HL-60 (cell line): Measurements from ENCODE around the gene PTMA.

Source experiments
- POLR2AphosphoS5 ChIP-seq: IDR thresholded peaks from 2 replicates; pipeline ENCODE4 v1.6.1; 2012; ENCODE audit warnings: low read depth
- SPI1 ChIP-seq: IDR thresholded peaks from 2 replicates; pipeline ENCODE4 v1.6.1; 2012; ENCODE audit warnings: low read depth, mild to moderate bottlenecking, borderline replicate concordance
- TF ChIP-seq, protein P1 (sequence below): IDR thresholded peaks from one replicate; pipeline ENCODE4 v1.5.1; 2011; ENCODE audit warnings: low read length, control low read depth, inconsistent platforms; ENCODE audit not compliant: insufficient read depth
- TF ChIP-seq, protein P2 (sequence below): IDR thresholded peaks from 2 replicates; pipeline ENCODE4 v1.6.1; 2012; ENCODE audit warnings: low read depth; ENCODE audit not compliant: insufficient replicate concordance

DNA sequence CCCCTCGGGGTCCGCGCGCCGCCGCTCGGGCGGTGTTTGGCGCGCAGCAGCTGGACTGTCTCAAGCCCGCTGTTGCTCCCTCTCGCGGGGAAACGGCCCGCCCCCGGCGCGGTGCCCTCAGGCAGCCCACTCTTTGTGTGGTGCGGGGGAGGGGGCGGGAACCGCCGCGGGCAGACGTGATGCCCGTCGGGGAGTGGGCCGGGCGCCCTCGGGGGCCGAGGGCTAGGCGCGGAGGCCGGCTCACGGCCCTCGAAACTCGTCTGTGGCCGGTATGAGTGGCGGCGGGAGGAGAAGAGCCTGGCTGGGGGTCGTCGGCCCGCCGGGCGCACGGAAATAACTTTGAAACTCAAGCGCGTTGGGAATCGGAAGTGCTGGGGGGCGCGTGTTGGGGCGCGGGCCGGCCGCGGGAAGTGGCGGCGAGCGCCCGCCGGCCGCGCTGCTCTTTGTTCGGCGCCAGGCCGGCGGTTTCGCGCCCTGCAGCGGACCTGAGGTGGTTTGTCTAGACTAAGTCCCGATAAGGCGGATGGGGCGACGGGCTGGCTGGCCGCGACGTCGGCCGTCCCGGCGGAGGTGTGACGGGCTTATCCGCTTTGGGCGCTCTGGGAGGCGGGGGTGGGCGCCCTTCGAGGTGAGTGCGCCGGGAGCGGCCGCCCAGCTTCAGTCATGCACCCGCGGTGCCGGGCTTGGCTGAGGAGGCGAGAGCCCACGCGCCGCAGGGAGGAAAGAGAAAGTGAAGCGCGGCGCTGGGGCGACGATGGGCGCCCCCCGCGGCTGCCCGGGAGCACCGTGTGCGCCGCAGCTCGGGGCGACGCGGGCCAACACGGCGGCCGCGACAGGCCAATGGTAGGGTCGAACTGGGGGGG is 679 bp downstream of the PTMA start:
- TF ChIP-seq, protein P1, sequence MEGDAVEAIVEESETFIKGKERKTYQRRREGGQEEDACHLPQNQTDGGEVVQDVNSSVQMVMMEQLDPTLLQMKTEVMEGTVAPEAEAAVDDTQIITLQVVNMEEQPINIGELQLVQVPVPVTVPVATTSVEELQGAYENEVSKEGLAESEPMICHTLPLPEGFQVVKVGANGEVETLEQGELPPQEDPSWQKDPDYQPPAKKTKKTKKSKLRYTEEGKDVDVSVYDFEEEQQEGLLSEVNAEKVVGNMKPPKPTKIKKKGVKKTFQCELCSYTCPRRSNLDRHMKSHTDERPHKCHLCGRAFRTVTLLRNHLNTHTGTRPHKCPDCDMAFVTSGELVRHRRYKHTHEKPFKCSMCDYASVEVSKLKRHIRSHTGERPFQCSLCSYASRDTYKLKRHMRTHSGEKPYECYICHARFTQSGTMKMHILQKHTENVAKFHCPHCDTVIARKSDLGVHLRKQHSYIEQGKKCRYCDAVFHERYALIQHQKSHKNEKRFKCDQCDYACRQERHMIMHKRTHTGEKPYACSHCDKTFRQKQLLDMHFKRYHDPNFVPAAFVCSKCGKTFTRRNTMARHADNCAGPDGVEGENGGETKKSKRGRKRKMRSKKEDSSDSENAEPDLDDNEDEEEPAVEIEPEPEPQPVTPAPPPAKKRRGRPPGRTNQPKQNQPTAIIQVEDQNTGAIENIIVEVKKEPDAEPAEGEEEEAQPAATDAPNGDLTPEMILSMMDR, result no peak
- TF ChIP-seq, protein P2, sequence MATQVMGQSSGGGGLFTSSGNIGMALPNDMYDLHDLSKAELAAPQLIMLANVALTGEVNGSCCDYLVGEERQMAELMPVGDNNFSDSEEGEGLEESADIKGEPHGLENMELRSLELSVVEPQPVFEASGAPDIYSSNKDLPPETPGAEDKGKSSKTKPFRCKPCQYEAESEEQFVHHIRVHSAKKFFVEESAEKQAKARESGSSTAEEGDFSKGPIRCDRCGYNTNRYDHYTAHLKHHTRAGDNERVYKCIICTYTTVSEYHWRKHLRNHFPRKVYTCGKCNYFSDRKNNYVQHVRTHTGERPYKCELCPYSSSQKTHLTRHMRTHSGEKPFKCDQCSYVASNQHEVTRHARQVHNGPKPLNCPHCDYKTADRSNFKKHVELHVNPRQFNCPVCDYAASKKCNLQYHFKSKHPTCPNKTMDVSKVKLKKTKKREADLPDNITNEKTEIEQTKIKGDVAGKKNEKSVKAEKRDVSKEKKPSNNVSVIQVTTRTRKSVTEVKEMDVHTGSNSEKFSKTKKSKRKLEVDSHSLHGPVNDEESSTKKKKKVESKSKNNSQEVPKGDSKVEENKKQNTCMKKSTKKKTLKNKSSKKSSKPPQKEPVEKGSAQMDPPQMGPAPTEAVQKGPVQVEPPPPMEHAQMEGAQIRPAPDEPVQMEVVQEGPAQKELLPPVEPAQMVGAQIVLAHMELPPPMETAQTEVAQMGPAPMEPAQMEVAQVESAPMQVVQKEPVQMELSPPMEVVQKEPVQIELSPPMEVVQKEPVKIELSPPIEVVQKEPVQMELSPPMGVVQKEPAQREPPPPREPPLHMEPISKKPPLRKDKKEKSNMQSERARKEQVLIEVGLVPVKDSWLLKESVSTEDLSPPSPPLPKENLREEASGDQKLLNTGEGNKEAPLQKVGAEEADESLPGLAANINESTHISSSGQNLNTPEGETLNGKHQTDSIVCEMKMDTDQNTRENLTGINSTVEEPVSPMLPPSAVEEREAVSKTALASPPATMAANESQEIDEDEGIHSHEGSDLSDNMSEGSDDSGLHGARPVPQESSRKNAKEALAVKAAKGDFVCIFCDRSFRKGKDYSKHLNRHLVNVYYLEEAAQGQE, result no peak
- TF ChIP-seq POLR2AphosphoS5 (peak; percentile 89), SPI1 (no peak)
